ENCODE data around the gene MYO18A.

MYO18A gene

DNA sequence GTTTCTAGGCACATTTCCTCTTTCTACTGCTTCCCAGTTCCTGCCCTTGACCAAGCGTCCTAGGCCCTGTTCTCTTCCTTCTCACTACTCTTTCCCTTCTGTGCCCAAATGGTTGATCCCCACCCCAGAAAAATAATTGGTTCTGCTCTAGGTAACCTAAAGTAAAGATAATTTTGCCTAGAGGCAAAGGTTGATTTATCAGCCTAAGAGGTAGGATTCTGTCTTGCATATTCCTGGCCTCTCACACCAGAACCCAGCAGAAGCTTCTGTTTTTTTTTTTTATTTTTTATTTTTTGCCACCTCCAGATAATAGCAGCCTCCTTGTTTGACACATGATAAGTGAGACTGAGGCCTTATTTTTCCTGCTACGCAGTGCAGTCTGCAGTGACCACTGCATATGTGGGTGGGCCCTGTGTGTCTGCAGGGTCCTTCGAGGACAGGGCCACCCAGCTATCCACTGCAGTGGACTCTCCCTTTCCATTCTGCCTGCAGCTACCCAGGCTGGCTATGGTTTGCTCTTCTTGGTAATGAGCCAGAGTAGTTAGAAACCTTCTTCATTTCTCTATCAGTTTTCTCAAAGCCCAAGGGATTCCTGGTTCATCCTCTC, 136.6 kb downstream of the MYO18A start:
- no peak for DNase-seq

DNA sequence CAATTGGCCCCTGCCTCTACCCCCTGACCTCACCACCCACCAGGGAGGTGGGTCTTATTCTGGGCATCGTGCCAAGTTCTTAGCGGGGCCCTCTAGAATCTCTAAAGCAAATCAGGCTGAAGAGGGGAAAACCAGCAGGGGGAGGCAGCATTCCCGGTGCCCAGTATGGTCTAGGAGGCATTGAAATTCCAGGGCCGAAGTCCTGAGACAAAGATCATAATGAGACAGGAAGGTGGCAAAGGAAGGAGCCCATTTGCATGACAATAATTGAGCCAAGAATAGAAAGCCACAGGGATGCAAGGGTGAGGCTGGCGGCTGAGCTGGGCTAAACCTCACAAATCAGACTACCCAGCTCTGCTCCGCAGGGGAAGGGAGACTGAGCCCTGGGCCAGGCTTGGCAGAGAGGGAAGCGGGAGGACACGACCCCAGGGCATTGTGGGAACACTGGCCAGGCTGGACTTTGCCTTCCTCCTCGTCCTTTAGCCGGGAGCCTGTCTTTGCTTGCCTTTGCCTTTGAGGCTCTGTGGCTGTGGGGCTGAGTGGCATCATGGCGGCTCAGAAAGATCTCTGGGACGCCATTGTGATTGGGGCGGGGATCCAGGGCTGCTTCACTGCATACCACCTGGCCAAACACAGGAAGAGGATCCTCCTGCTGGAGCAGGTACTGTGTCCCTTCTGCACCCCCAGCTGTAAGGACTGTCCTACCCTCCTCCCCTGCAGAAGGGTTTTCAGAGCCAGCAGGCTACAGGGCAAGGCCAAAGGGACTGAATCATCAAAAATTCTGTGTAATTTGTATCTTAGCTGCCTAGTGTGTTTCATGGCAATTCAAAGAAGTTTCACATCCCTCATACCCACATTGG, 137.3 kb downstream of the MYO18A start, which contains the start of gene PIPOX:
Gene PIPOX (plus strand): TSS at position 463 of the 860 bp plus-strand sequence. CDS start 85 bp downstream, at position 548.
- no peak for DNase-seq

DNA sequence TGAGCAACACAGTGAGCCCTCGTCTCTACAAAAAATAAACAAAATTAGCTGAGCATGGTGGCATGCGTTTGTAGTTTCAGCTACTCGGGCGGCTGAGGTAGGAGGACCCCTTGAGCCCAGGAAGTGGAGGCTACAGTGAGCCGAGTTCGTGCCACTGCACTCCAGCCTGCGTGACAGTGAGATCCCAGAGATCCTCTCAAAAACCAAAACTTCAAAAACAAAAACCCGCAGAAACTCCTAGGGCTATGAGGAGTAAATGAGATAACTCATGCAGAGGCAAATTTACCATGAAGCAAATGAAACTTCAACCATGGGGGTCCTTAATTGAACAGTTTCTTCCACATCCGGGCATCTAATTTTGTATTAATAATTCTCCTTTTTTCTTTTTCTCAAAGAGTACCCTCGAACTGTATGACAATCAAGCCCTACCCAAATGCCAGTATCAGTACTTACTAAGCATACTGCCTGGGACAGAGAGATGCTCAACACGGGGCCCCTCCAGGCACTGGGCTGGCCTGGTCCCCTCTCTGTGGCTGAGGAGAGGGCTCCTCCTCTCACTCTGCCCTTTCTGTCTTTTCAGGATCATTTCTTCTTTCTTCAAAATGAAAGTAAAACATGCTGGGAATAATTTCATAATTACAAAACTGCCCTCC, 138.0 kb downstream of the MYO18A start:
- DNase-seq, result no peak

DNA sequence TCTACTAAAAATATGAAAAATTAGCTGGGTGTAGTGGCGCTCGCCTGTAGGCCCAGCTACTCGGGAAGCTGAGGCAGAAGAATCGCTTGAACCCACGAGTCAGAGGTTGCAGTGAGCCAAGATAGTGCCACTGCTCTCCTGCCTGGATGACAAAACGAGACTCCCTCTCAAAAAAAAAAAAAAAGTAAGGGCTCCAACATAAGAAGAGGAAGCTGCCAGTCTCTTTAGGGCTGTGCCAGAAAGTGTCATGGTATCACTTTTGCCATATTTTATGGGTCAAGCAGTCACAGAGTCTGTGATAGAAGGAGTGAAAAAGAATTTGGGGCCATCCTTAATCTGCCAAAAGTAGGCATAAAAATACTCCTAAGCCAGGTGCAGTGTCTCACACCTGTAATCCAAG, 138.6 kb downstream of the MYO18A start:
- DNase-seq, result no peak

DNA sequence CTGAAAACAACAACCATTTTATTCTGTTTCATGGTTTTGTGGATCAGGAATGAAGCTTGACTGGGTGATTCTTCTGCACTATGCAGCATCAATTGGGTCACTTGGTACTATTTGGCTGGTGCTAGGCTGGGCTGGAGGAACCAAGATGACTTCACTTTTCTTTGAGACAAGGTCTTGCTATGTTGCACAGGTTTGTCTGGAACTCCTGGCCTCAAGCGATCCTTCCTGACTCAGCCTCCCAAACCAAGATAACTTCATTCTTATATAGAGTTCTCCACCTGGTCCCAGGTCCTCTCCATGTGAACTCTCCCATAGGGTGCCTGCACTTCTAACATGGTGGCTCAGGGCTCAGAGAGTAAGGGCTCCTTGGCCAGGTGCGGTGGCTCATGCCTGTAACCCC, 139.1 kb downstream of the MYO18A start:
- no peak for DNase-seq

DNA sequence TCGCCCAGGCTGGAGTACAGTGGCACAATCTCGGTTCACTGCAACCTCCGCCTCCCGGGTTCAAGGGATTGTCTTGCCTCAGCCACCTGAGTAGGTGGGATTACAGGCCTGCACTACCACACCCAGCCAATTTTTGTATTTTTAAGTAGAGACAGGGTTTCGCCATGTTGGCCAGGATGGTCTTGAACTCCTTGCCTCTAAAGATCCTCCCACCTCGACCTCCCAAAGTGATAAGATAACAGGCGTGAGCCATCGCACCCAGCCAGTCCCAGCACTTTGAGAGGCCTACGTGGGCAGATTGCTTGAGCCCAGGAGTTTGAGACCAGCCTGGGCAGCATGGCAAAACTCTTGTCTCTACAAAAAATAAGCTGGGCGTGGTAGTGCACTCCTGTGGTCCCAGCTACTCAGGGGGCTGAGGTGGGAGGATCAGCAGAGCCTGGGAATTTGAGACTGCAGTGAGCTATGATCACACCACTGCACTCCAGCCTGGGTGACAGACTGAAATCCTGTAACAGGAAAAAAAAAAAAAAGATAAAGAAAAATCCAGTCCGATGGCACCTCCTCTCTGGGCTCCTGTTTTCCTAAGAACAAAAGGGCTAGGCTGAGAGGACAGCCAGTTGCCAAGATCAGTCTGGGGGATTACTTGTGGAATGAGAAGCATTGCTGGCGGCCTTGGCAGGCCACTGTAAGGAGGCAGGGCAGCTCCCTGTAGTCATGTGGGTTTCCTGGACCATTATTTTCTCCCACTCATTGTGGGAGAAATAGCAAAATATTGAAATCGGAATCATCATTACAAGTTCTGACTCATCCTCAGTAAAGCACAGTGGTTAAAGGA, 140.2 kb downstream of the MYO18A start:
- no peak for DNase-seq

DNA sequence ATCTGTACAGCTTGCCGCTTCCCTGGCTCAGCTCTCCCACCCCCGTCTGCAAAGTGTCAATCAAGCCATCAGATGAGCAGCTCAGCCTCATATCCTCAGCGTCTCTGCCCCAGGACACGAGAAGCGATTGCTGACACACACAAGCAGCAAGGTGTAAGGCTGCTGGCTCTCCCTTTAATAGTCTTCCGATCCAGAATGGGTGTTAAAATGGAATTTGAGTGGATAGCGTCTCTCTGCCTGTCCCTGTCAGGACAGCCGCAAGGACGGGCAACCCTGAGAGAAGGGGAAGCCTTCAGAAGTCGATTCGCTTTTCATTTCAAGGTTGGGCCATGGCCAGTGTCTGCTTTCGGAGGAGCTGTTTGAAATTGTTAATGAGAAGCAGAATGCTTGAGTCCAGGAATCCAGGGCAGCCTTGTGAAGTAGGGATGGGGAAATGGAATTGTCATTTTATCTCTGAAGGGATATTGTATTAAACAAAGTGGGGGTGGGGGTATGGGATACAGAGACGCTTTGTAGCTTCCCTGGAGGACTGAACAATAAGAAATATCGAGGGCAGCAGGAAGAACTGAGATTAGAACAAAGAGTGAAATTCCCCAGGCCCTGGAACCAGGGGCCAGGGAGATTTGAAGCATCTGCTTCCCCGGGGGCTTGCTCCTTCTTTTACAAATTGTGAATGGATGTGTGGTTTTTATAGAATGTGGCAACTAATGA, 142.0 kb downstream of the MYO18A start:
- DNase-seq, result no peak

DNA sequence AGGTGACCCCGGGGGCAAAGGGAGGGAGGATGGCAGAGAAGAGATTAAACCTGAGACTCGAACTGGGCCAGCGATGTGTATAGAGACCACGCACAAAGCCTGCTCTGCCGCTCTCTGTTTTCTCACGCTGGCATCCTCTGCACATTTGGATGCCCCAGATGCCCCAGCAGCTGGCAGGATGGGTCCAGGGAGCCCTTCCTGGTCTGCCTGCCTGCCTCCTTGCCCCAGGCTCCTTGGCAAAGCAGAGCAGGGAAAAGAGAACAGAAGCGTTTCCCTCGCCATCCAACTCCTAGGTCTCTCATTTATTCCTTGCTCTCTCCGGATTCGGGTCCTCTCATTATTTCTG, 142.5 kb downstream of the MYO18A start:
- DNase-seq, result no peak

DNA sequence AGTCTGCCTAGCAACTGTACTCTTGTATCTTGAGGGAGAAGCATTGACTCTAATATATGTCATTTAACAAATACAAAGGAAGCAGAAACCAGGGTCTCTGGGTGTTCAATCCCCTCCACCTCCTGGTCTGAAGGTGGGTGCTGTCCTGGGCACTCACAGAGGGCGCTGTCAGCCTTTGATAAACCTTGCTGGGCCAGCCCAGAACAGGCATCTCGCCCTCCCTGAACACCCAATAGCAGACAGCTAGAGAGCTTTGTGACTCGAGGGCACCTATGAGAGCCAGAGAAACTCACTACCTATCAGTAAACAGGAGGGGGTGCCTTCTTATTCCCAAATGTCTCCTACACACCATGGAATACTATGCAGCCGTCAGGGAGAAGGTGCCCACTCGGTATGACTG, 143.6 kb downstream of the MYO18A start:
- DNase-seq, result no peak

DNA sequence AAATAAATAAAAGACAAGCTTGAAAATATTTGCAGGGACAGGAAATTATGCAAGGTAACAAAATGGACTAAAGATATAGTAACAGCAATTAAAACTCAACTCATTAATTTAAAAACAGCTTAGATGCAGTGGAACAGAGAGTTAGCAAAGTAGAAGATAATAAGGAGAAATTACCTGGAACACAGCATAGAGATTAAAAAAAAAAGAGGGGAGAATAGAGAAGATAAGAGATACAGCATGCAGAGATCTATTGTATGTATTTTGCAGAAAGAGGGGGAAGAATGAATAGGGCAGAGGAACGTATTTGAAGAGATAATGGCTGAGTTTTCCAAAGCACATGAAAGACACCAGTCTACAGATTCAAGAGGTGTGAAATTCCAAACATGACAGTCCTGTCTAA, 145.7 kb downstream of the MYO18A start:
- no peak for DNase-seq

DNA sequence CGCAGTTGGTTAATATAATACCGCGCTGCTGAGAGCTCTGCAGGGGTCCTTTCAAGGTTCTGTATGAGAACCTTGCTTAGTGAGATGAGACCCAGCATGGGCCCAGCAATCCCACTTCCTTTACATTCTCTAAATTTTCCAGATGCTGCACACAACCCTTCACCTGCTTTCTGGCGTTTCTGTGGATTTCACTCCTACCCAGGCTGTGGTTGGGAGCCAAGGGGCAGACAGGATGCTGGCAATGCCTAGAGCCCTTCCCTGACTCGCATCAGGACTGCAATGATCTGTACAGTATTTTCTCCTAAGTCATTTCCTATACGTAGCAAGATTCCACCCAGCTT, 147.4 kb downstream of the MYO18A start:
- DNase-seq, result no peak

DNA sequence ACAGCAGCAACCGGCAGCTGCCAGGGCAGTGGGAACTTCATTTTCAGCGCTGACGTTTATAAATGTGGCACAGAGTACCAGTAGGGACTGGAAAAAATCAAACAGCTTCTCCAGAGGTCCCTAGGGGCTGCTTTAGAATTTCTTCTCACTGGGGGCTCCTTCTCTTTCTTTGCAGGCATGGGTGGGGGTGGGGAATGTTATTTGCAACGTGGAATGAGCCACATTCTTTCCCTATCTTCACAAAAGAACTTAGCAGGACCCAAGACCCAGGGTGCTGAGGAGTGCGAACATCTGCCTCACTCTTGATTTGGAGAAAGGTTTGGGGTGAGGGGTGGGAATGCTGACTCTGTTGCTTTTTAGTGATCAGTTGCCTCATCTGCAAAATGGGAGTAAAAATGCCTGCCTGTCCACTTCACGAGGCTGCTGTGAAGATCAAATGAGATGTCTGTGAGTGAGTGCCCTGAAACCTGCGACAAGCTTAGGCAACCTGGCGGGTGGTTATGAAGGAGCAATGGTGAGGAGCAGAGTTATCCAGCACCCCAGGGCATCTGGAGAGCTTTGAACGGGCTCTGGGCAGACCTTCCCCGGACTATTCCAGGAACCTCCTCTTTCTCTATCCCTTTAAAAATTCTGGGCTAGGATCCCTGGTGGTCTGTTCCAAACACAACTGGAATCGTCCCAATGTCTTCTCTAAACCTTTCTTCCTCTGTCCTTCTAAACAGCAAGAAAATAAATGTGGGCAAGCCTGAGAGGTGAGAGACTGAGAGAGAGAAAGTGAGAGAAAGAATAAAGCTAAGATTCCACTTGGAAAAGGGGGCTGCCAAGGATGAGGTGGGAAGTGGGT, 148.0 kb downstream of the MYO18A start:
- no peak for DNase-seq

DNA sequence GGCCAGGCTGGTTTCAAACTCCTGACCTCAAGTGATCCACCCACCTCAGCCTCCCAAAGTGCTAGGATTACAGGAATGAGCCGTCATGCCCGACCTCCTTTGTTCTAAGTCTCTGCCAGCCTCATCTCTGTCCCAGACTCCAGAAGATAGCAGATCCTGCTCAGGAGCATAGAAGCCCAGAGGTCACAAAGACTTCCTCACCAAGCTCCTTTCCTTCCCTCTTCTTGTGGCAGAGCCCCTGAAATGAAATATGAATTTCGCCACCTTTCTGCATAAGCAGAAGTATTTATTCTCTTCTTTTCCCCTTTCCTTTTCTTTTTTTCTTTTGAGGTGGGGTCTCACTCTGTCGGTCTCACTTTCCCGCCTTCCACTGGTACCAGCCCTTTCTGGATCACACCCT, 148.7 kb downstream of the MYO18A start:
- no peak for DNase-seq

DNA sequence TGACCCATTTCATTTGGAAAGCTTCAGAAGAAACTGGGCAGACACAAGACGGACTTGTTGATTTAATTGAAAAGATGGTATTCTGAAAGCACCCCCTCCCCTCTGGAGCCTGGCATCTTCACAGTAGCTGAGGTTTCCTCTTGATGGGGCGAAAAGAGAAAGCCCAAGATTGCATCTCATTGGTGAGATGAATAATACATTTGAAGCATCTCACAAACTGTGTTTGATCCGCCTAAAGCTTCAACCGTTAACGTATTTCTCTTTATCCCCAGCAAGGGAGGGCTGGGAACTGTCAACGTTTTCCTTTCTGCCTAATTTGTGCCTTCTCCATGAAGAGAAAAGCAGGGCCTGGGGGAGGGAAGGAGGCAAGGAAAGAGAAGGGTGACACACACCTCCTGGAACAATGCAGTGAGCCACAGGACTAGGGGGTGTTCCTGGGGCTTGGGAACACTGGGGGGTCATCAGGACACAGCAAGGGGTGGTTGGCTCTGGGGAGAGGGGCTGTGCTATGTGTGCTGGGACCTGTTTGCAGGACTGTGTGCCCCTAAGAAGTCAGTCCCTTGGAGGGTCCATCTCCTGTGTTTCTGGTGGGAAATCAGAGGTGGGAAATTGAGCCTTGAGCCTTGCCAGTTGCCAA, 155.8 kb downstream of the MYO18A start:
- no peak for DNase-seq

DNA sequence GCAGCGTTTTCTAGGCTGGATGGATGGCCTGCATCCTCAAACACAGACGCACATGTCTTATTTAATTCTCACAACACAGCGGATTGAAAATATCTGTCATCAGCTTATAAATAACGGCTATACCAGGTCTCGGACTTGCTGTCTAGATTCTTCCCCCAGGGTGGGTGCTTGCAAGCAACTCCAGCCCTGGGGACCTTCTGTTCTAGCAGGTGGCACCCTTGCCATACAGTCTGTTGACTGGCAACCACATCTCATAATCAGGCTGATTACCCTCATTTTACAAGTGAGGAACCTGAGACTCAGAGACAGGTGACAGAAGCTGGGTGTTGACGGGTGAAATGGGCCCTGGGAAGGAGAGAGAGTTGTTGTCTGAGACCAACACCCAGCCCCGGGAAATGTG, 158.1 kb downstream of the MYO18A start:
- no peak for DNase-seq

DNA sequence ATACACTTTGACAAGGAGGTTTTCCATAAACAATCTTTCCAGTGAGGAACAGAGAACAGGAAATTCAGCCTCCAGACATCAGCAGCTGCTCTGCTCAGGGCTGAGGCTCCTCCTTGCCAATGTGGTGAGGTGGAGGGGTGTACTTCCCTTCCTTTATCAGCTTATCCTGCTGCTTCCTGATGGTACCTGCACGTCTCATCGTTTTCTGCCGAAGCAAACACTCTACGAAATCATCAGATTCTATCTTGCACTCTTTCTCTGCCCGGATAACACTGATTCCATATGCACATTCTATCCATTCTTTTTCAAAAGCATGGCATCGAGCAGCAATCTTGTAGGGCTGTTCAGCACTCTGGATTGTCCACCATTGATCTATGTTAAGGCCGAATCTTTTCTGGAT, 159.0 kb downstream of the MYO18A start:
- DNase-seq, result no peak
